HL-60/S4 treated with retinoic acid at 250 ng/mL for 4 days and 3 days (cell line): ENCODE results near the gene UTF1.
"Not testable (repeated sequence)": the region's sequence is repeated elsewhere in the genome, so short reads cannot be mapped to it uniquely, and the experiment has no call there.

Experiments
- in situ Hi-C: fragments of 300-500 bp; cut with MboI; formaldehyde crosslinking; loops from 2 replicates; pipeline ENCODE4 v1.7.0; 2022; ENCODE audit warnings: low sequenced_read_pairs

Gene UTF1

GRCh38 chr10:133260895-133261725, 31.1 kb downstream of the UTF1 start:
- in situ Hi-C loops = no loop called here

GRCh38 chr10:133261726-133262325, 31.8 kb downstream of the UTF1 start:
- in situ Hi-C loops = no loop called here

- in situ Hi-C loops = no loop called here
Measured at GRCh38 chr10:133262696-133263095, 32.7 kb downstream of the UTF1 start.

DNA sequence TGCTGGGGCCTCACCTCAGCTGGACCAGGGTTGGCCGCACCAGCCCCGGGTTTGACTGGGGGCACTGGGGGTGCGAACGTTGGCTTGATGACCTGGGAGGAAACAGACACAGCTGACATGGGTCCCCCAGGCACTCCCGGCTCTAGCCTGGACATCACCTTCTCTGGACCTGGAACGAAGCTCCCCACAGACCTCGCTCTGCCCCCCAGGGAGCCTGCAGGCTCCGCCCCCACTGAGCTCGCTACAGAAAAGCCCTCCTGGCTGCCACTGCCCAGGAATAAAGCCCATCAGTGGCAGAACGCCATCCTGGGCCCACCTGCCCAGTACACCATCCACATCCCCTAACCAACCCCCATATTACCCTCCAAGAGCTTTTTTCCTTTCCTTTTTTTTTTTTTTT, 33.7 kb downstream of the UTF1 start:
- in situ Hi-C loops = no loop called here

GRCh38 chr10:133264461-133264860, 34.4 kb downstream of the UTF1 start:
- in situ Hi-C loops = no loop called here

DNA sequence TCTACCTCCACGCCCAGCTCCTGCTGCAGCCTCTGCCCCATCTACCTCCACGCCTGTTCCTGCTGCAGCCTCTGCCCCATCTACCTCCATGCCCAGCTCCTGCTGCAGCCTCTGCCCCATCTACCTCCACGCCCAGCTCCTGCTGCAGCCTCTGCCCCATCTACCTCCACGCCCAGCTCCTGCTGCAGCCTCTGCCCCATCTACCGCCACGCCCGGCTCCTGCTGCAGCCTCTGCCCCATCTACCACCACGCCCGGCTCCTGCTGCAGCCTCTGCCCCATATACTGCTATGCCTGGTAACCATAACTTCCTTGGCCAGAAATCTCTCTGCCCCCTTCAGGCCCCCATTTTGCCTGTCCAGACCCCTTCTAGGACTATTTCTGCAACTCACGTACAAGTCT, 35.0 kb downstream of the UTF1 start:
- in situ Hi-C loops = not testable (repeated sequence)

DNA sequence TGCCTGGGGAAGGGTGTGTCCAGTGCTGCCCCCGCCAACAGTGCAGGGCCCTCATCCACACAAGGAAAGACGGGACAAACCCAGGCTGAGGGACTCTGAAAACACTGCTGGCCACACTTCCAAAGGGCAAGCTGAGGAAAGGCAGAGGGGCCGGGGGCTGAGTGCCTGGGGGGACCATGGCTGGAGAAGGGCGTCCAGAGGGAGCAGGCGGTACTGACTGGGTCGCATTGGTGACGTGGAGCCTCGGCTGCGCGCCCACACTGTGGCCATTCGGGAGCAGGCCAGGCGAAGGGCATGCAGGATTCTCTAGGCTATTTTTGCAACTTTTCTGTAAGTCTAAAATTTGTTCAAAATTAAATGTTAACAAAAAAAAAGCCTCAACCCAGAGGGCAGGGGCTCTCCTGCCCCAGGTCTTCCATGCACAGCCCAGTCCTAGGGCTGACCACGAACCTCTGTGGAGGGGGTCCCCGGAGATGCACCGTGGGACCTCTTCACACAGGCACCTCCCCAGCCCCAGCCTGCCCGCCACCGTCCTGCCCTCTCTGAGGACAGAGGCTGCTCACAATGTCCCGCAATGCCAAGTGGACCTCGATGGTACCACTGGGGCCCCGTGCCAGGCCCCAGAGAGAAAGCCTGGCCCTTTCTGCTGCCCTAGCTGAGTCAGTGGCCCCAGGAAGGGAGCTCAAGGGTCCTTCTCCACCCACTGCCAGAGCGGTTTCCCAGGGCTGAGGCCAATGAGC, 36.2 kb downstream of the UTF1 start:
- in situ Hi-C loops = no loop called here

GRCh38 chr10:133267293-133267692, 37.3 kb downstream of the UTF1 start:
- in situ Hi-C loops = no loop called here

DNA sequence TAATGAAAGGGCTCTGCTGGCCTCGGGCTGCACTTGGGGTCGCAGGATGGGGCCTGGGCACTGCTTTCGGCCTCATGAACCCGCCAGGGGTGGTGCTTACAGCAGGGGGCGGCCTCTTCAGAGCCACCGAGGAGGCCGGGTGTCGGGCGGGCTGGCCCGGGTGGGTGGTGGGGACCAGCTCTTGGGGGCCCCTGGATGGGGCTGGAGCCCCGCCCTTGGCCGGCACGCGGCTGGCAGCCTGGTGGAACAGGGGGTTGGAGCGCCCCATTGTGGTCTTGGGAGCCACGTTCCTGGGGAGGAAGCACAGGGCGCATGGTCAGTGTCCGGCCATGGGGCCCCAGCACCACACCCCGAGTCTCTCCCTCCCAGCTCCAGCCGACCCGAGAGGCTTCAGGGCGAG, 37.8 kb downstream of the UTF1 start:
- in situ Hi-C loops = no loop called here

DNA sequence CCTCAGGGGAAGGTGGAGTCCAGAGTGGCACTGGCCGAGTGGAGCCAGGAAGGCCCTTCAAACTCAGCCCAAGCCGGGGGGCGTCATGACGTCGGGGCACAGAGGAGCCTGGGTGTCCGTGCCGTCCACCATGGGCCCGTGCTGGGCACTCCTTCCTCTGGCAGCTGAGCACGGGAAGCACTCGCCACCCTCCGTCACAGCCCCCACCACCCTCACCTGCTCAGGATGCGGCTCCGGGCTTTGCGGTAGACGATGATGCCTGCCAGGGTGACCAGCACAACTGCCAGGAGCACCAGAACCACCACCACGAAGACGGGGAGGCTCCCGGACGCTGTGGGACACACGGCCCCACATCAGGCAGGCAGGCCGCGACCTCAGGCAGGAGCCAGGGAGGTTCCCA, 38.5 kb downstream of the UTF1 start:
- in situ Hi-C loops = no loop called here

DNA sequence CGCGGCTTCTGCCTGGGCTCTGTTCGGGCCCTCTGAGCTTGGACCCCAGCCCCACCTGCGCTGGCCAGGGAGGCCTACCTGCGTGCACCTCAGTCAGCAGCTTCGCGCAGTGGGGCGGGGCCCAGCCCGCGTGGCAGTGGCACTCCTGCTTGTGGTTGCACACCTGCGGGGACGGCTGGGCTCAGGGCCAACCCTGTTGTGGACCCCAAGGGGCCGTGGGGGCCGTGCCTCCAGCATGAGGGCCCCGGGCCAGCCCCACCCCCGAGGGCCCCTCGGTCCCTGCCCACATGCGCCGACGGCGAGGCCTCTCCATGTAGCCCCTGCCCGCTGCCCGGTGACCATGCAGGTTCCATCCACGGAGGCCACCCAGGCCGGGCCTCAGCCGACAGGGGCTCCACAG, 39.4 kb downstream of the UTF1 start:
- in situ Hi-C loops = no loop called here

- in situ Hi-C loops = no loop called here
Measured at GRCh38 chr10:133270204-133270603, 40.2 kb downstream of the UTF1 start.

DNA sequence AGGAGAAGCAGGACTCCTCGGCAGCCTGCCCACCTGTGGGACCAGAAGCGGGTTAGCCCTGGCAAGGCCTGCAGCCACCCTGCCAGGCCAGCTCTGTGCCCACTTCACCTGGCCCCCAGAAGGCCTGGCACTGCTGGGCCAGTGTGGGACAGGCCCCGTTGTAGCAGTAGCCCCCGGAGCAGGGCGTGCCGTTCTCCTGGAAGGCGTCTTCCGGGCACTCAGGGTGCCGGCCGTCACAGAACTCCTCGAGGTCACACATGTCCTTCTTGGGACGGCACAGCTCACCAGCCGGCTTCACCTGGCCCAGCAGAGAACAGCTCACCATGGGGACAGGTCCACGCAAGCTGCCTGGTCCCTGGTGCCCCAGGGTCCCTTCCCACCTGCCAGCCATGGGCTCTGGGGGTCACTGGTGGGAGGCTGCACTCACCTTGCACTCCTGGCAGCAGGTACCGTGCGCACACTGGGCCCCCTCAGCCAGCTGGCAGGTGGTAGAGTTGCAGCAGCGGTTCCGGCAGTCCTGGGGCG, 40.8 kb downstream of the UTF1 start:
- in situ Hi-C loops = no loop called here

DNA sequence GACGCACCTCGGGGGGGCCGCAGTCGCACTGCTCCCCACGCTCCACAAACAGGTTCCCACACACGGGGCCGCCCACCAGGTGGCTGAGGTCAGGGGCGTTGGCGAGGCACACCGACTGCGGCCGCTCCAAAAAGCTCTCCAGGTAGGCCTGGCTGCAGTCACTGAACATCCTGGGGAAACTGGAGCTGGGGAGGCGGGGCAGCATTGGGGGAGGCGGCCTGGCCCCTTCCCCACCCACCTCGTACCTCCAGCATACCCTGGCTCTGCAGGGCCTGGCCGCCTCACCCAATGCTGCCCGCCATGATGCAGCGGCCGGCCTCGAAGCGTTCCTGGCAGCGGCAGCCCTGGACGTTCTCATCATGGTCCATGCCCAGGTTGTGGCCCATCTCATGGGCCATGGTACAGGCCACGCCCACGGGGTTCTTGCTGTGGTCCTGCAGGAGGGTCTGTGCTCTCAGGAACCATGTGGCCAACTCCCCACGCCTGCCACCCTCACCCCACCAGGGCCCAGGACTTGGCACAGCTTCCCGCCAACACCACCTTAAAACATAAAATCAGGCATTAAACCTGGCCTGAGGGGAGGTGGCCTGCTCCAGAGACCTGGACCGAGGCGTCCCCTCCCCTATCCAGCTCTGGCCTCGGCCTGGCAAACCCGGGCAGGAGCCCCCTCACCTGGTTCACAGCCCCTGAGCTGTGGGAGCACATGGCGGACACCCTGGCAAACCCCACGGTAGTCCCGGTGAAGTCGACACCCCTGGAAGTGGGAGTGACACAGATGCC, 41.7 kb downstream of the UTF1 start:
- in situ Hi-C loops = no loop called here

GRCh38 chr10:133272301-133272963, 42.4 kb downstream of the UTF1 start:
- in situ Hi-C loops = no loop called here

GRCh38 chr10:133272964-133273420, 43.0 kb downstream of the UTF1 start:
- in situ Hi-C loops = no loop called here

DNA sequence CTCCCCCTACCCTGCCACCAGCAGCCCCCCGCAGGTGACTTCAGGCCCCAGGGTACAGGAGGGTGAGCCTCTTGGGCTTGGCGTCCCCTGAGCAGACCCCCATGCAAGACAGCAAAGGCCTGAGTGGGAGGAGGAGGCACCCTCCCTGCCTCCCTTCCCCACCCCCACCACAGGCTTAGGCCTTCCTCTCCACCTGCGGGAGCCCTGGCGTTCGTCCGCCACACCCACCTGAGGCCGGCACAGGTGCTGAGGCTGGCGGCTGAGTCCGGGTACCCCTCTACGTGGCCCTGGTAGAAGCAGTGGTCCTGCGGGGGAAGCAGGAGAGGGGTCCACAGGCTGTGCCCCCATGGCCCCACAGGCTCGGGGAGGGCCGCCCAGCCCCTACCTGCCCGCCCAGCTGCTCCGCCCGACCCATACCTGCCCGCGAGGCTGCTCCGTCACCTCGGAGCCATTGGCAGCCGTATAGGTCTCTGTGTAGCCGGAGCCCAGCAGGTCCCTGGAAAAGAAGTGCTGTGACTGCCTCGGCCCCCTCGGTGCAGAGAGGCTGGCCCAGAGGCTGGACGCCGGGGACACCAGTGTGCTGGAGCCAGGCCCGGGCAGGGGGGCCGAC, 43.6 kb downstream of the UTF1 start:
- in situ Hi-C loops = no loop called here

GRCh38 chr10:133274751-133275683, 45.0 kb downstream of the UTF1 start:
- in situ Hi-C loops = no loop called here

DNA sequence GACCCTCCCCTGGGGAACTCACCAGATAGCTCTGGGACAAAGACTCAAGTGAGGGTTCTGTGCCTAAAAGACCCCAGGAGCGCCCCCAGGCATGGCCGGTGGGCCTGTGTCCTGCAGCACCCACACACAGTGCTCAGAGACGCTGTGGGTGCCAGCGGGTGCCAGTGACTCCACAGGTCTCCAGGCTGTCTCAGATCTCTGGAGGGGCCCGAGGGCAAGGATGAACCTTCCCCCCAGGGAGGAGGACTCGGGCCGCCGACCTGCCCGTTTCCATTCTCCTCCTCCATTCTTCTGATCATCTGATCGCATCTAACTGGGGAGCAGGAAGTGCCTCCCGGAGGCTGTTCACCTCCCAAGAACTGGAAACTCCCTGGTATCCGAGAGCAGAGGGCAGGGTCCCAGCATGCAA, 45.7 kb downstream of the UTF1 start:
- in situ Hi-C loops = no loop called here
